Panc1 (cell line): ENCODE data around the gene LRRC61.
"Not testable (repeated sequence)": the region's sequence is repeated elsewhere in the genome, so short reads cannot be mapped to it uniquely, and the experiment has no call there.

Experiments used
- CTCF ChIP-seq: fragments of 450-650 bp; IDR thresholded peaks from 2 replicates; pipeline ENCODE4 v1.5.1; 2017; ENCODE audit warnings: mild to moderate bottlenecking
- POLR2AphosphoS5 ChIP-seq: IDR thresholded peaks from 2 replicates; pipeline ENCODE4 v1.6.1; 2012; ENCODE audit warnings: mild to moderate bottlenecking, low read depth, low read length, moderate library complexity
- REST ChIP-seq, 2 experiments: IDR thresholded peaks; 2 replicates each; pipeline ENCODE4 v1.6.1; 2011 to 2012; ENCODE audit warnings: low read depth in 2 of 2, control low read depth in 1 of 2, low read length in 1 of 2, mild to moderate bottlenecking in 1 of 2, moderate library complexity in 1 of 2; ENCODE audit not compliant: insufficient read depth in 1 of 2
- SIN3A ChIP-seq: IDR thresholded peaks from 2 replicates; pipeline ENCODE4 v1.6.1; 2012; ENCODE audit warnings: low read depth, mild to moderate bottlenecking, low read length, moderate library complexity, borderline replicate concordance; ENCODE audit not compliant: insufficient read depth
- TCF7L2 ChIP-seq: IDR thresholded peaks from 2 replicates; pipeline ENCODE4 v1.6.1; 2011; ENCODE audit warnings: mild to moderate bottlenecking, low read depth, low read length, inconsistent platforms

GRCh38 chr7:150312649-150313366 is 10.3 kb upstream of the LRRC61 start:
- not testable (repeated sequence) for TF ChIP-seq CTCF; POLR2AphosphoS5; TCF7L2; REST (IDR thresholded peaks at IDR 0.05; ENCODE audit: insufficient read depth in 1 of 2, low read depth in 2 of 2, low read length in 1 of 2); SIN3A
